ENCODE data around the gene STARD13.
A peak's percentile ranks its signal among the peaks of the same experiment; 100 is the strongest.

Gene STARD13

GRCh38 chr13:33219926-33220325 lies 65.6 kb downstream of the STARD13 start:
- no peak for DNase-seq

- no peak for DNase-seq
Observed at GRCh38 chr13:33218426-33218825, 67.1 kb downstream of the STARD13 start.

- no peak for DNase-seq
Observed at GRCh38 chr13:33218020-33218419, 67.5 kb downstream of the STARD13 start.

- no peak for DNase-seq
Observed at GRCh38 chr13:33217256-33217655, 68.3 kb downstream of the STARD13 start.

GRCh38 chr13:33213797-33214196 lies 71.8 kb downstream of the STARD13 start:
- DNase-seq, result peak; percentile 38

- peak; percentile 76 for DNase-seq
Observed at GRCh38 chr13:33213024-33213768, 72.4 kb downstream of the STARD13 start.

- DNase-seq, result no peak
Observed at GRCh38 chr13:33212396-33212795, 73.2 kb downstream of the STARD13 start.

GRCh38 chr13:33210090-33210489 lies 75.5 kb downstream of the STARD13 start:
- DNase-seq, result no peak

GRCh38 chr13:33208290-33209220 lies 77.0 kb downstream of the STARD13 start:
- no peak for DNase-seq

- DNase-seq, result no peak
Observed at GRCh38 chr13:33207615-33207961, 78.0 kb downstream of the STARD13 start.

- peak; percentile 39 for DNase-seq
Observed at GRCh38 chr13:33206945-33207614, 78.5 kb downstream of the STARD13 start.

- no peak for DNase-seq
Observed at GRCh38 chr13:33206425-33206824, 79.1 kb downstream of the STARD13 start.

- no peak for DNase-seq
Observed at GRCh38 chr13:33205804-33206221, 79.7 kb downstream of the STARD13 start.

GRCh38 chr13:33205224-33205623 lies 80.3 kb downstream of the STARD13 start:
- DNase-seq, result no peak

GRCh38 chr13:33204130-33204927 lies 81.2 kb downstream of the STARD13 start:
- no peak for DNase-seq

GRCh38 chr13:33202644-33203169 lies 82.8 kb downstream of the STARD13 start:
- no peak for DNase-seq

GRCh38 chr13:33201659-33202058 lies 83.9 kb downstream of the STARD13 start:
- DNase-seq, result no peak

- DNase-seq, result no peak
Observed at GRCh38 chr13:33199289-33199850, 86.2 kb downstream of the STARD13 start.

GRCh38 chr13:33197541-33197971 lies 88.0 kb downstream of the STARD13 start:
- no peak for DNase-seq

- no peak for DNase-seq
Observed at GRCh38 chr13:33196767-33197166, 88.8 kb downstream of the STARD13 start.

- no peak for DNase-seq
Observed at GRCh38 chr13:33195693-33196464, 89.7 kb downstream of the STARD13 start.

Data from DMS79 (cell line).